C4-2B (cell line): Measurements from ENCODE around the gene ARID2.

Experiments used
- CTCF ChIP-seq: fragments of 450-650 bp; conservative IDR thresholded peaks from 2 replicates; pipeline ENCODE4 v1.5.1; 2017; ENCODE audit warnings: mild to moderate bottlenecking
- ZFX ChIP-seq: fragments of 450-650 bp; IDR thresholded peaks from 2 replicates; pipeline ENCODE4 v1.6.1; 2017

- TF ChIP-seq CTCF (no peak), ZFX (no peak)
Observed at GRCh38 chr12:45701296-45701695, 28.2 kb upstream of the ARID2 start.
